SH-SY5Y (cell line): ENCODE results near the gene PPT2.

Experiments used
- GATA2 ChIP-seq: IDR thresholded peaks from 2 replicates; pipeline ENCODE4 v1.6.1; 2011; ENCODE audit warnings: mild to moderate bottlenecking, low read depth, low read length
- GATA3 ChIP-seq: IDR thresholded peaks from 2 replicates; pipeline ENCODE4 v1.6.1; 2011; ENCODE audit warnings: low read depth, mild to moderate bottlenecking, low read length, moderate library complexity

DNA sequence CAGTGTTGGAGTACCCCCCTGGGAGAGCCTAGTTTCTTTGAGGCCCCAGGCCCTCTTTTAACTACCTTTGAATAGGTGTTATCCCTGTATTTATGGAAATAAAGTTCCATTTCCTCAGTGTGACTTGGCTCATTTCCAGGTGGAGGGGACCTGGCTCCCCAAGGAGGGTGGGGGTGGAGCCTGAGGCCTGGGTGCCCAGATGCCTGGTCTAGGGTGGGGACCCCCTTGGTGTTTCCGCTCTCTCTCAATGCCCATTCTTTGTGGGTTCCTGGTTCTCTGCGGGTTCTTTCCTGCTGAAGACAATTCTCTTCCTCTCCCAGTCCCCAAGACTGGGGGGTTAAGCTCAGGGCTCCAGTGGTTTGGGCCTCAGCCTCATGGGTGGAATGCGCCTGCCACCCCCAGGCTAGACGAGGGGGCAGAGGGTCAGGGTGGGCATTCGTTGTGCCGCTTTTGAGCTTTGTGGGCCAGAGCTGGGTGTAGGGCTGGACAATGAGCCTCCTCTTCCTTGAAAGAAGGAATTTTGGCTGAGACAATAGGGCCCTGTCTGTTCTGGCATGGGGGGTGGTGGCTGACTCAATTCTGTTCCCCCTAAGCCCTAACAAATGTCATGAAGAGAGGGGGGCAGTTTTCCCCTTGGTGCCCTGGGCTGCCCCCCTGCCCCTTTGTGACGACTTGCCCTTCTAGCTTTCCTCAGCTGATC lies 9.8 kb downstream of the PPT2 start:
- no peak for TF ChIP-seq GATA2
- no peak for TF ChIP-seq GATA3
